Osteoblast (primary cell): ENCODE measurements around the gene GTSE1. TPM values are rescaled to one million over a fixed set of nuclear protein-coding genes. Genes with fewer than 3 reads are reported as not detected.

Experiments used
- DNase-seq: peaks from one replicate; pipeline ENCODE4 v3.0.0; 2011; ENCODE audit warnings: low spot score, mixed read lengths; ENCODE audit not compliant: insufficient read length; ENCODE audit errors: missing footprints
- H2AFZ ChIP-seq: 2 replicates; pipeline ENCODE4 v1.6.0; 2011; ENCODE audit warnings: mild to moderate bottlenecking, low read length
- H3K27ac ChIP-seq: 2 replicates; pipeline ENCODE4 v1.5.1; 2011; ENCODE audit warnings: mild to moderate bottlenecking, low read depth, low read length, moderate library complexity
- H3K27me3 ChIP-seq: 2 replicates; pipeline ENCODE4 v1.6.0; 2012; ENCODE audit warnings: mild to moderate bottlenecking, control low read depth, inconsistent platforms, low read length, moderate library complexity; ENCODE audit not compliant: insufficient read depth
- H3K36me3 ChIP-seq: 2 replicates; pipeline ENCODE4 v1.5.1; 2011; ENCODE audit warnings: mild to moderate bottlenecking, low read length, control low read depth, moderate library complexity; ENCODE audit not compliant: insufficient read depth
- H3K4me1 ChIP-seq: 2 replicates; pipeline ENCODE4 v1.5.1; 2011; ENCODE audit warnings: mild to moderate bottlenecking, low read length, control low read depth, moderate library complexity; ENCODE audit not compliant: insufficient read depth
- H3K4me2 ChIP-seq: 2 replicates; pipeline ENCODE4 v1.6.0; 2011; ENCODE audit warnings: mild to moderate bottlenecking, low read length; ENCODE audit not compliant: insufficient read depth
- H3K4me3 ChIP-seq: fragments of 200-600 bp; sonication (generic); 3 replicates; pipeline ENCODE4 v1.5.1; 2012; ENCODE audit warnings: mild to moderate bottlenecking, low read length, inconsistent platforms; ENCODE audit not compliant: insufficient read depth
- H3K79me2 ChIP-seq: 2 replicates; pipeline ENCODE4 v1.6.0; 2012; ENCODE audit warnings: mild to moderate bottlenecking, low read length, control low read depth, inconsistent platforms; ENCODE audit not compliant: insufficient read depth
- H3K9me3 ChIP-seq: 2 replicates; pipeline ENCODE4 v1.5.1; 2011; ENCODE audit warnings: low read depth, low read length, control low read depth
- H4K20me1 ChIP-seq: 2 replicates; pipeline ENCODE4 v1.6.0; 2012; ENCODE audit warnings: mild to moderate bottlenecking, low read length, control low read depth; ENCODE audit not compliant: insufficient read depth
- CTCF ChIP-seq: IDR thresholded peaks from 2 replicates; pipeline ENCODE4 v1.5.1; 2011; ENCODE audit warnings: mild to moderate bottlenecking, low read depth, low read length, moderate library complexity; ENCODE audit errors: extremely low read depth
- total RNA-seq: library from RNA; depleted of rRNA; stranded (reverse); fragments of >200 nt; gene quantifications from 2 replicates; pipeline ENCODE4 v1.2.3, GENCODE V29; 2012

The GTSE1 gene
- total RNA-seq, 1 donor = 1.8 TPM

GRCh38 chr22:46330426-46330825 is 33.8 kb downstream of the GTSE1 start:
- Histone ChIP-seq H3K4me1 (no peaks in the 10 kb centered on the region), H3K27ac (no peak overlapping the region)

GRCh38 chr22:46331496-46331895 is 34.8 kb downstream of the GTSE1 start:
- DNase-seq = no peak

More at GRCh38 chr22:46330426-46330825, 33.8 kb downstream of the GTSE1 start:
- no peak overlapping the region for H2AFZ ChIP-seq
- TF ChIP-seq CTCF = no peak
- H3K27me3 ChIP-seq = no peaks in the 10 kb centered on the region
- H4K20me1 ChIP-seq = no peaks in the 10 kb centered on the region
- H3K4me3 ChIP-seq = no peak overlapping the region
- H3K36me3 ChIP-seq = peaks cover 46% of the 10 kb centered on the region
- H3K9me3 ChIP-seq = no peaks in the 10 kb centered on the region
- H3K4me2 ChIP-seq = no peak overlapping the region
- no peak for DNase-seq
- H3K79me2 ChIP-seq = peaks cover 3% of the 10 kb centered on the region

GRCh38 chr22:46335201-46336118 is 38.8 kb downstream of the GTSE1 start, which contains the start of gene TRMU:
TSS of gene TRMU (plus strand) at chr22:46335714. CDS start at chr22:46335765, 51 bp downstream.
- Histone ChIP-seq H3K4me3 (peak within 1 kb of the TSS; percentile 95), H3K79me2 (peaks cover 46% of the 10 kb centered on the region), H3K27ac (peak within 1 kb of the TSS; percentile 81), H3K4me2 (peak within 1 kb of the TSS; percentile 96), H3K4me1 (peaks cover 9% of the 10 kb centered on the region), H4K20me1 (peaks cover 23% of the 10 kb centered on the region), H2AFZ (peak within 1 kb of the TSS; percentile 98), H3K36me3 (peaks cover 40% of the 10 kb centered on the region), H3K27me3 (no peaks in the 10 kb centered on the region), H3K9me3 (no peaks in the 10 kb centered on the region)
- peak; percentile 99 for DNase-seq
- TF ChIP-seq CTCF = no peak

More at GRCh38 chr22:46331496-46331895, 34.8 kb downstream of the GTSE1 start:
- H3K27me3 ChIP-seq = no peaks in the 10 kb centered on the region
- no peak overlapping the region for H3K4me2 ChIP-seq
- H3K36me3 ChIP-seq = peaks cover 36% of the 10 kb centered on the region
- H3K79me2 ChIP-seq = peaks cover 12% of the 10 kb centered on the region
- no peak overlapping the region for H2AFZ ChIP-seq
- peaks cover 2% of the 10 kb centered on the region for H4K20me1 ChIP-seq
- H3K9me3 ChIP-seq = no peaks in the 10 kb centered on the region
- no peak overlapping the region for H3K27ac ChIP-seq
- TF ChIP-seq CTCF = no peak
- no peak overlapping the region for H3K4me3 ChIP-seq
- peaks cover 2% of the 10 kb centered on the region for H3K4me1 ChIP-seq
